ENCODE measurements around the gene COLEC11.

GRCh38 chr2:3572620-3573019 lies 22.3 kb upstream of the COLEC11 start:
- TF ChIP-seq POLR2AphosphoS5 (IDR thresholded peaks at IDR 0.05; ENCODE audit: low read depth, low read length) = no peak
- no peak for TF ChIP-seq POLR2A (IDR thresholded peaks at IDR 0.05; ENCODE audit: low read depth, low read length)
- no peak for TF ChIP-seq TAF1 (IDR thresholded peaks at IDR 0.05; ENCODE audit: borderline replicate concordance, low read depth, low read length)

Data from GM12892 (cell line).